ENCODE data around the gene CACNA1C.

DNA sequence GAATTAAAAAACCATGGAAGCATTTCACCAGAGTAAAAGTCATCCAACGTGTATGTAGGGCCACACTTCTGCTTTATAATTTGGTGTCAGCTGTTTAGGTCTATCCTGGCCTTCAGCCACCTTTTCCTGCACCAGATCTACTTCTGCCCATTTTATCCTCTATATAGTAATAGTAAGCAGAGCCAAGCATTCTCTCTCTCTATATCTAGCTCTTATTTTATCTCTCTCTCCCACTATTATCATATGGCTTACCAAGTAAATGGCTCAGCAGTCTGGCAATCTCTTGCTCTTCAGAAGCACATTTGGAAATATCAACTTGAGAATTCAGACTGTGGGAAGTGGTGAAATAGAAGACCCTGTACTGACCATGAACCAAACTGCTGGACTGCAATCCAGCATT lies 657.9 kb downstream of the CACNA1C start:
- TF ChIP-seq, protein P1, sequence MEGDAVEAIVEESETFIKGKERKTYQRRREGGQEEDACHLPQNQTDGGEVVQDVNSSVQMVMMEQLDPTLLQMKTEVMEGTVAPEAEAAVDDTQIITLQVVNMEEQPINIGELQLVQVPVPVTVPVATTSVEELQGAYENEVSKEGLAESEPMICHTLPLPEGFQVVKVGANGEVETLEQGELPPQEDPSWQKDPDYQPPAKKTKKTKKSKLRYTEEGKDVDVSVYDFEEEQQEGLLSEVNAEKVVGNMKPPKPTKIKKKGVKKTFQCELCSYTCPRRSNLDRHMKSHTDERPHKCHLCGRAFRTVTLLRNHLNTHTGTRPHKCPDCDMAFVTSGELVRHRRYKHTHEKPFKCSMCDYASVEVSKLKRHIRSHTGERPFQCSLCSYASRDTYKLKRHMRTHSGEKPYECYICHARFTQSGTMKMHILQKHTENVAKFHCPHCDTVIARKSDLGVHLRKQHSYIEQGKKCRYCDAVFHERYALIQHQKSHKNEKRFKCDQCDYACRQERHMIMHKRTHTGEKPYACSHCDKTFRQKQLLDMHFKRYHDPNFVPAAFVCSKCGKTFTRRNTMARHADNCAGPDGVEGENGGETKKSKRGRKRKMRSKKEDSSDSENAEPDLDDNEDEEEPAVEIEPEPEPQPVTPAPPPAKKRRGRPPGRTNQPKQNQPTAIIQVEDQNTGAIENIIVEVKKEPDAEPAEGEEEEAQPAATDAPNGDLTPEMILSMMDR (IDR thresholded peaks at IDR 0.05) = no peak
- no peak for TF ChIP-seq TAF1 (IDR thresholded peaks at IDR 0.05; ENCODE audit: borderline replicate concordance, low read depth, low read length)
